ENCODE measurements around the gene MYOZ3.

MYOZ3 gene

GRCh38 chr5:150703762-150704161 lies 42.7 kb downstream of the MYOZ3 start:
- peak; percentile 28 for DNase-seq

GRCh38 chr5:150706776-150707390 lies 45.8 kb downstream of the MYOZ3 start:
- no peak for DNase-seq

GRCh38 chr5:150710165-150710564 lies 49.1 kb downstream of the MYOZ3 start:
- DNase-seq = no peak

- DNase-seq = peak; percentile 75
Observed at GRCh38 chr5:150723845-150724244, 62.8 kb downstream of the MYOZ3 start.

All from HCEC 1CT (cell line).